ENCODE measurements around the gene CYYR1. TPM values are rescaled to one million over a fixed set of nuclear protein-coding genes. Genes with fewer than 3 reads are reported as not detected.

The CYYR1 gene
- polyA plus RNA-seq, 2 of the 4 experiments (the other 2 are of a cell fraction), result not detected

DNA sequence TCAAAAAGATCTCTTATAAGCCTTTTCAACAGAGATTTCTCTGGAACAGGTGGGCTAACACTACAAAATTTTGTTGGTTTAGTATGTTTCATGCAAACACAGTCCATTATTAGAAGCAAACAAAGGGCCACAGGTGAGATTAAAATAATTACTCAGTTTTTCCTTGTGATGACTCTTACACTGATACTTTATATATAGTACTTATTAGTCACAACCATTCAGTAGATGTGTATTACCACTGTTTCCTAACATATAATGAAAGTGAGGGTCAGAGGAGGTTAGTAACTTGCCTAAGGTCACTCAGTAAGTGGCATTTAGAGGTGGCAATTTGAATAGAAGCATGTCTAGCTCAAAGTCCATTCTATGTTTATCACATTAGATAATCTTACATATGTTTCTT lies 44.2 kb downstream of the CYYR1 start:
- TF ChIP-seq, protein P1, sequence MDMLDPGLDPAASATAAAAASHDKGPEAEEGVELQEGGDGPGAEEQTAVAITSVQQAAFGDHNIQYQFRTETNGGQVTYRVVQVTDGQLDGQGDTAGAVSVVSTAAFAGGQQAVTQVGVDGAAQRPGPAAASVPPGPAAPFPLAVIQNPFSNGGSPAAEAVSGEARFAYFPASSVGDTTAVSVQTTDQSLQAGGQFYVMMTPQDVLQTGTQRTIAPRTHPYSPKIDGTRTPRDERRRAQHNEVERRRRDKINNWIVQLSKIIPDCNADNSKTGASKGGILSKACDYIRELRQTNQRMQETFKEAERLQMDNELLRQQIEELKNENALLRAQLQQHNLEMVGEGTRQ (IDR thresholded peaks at IDR 0.05), result no peak
- TF ChIP-seq KDM1A (IDR thresholded peaks at IDR 0.05; ENCODE audit: low read depth), result no peak
- TF ChIP-seq ZNF302 (CRISPR knock-in tag; IDR thresholded peaks at IDR 0.05), result no peak
- TF ChIP-seq CHD4 (IDR thresholded peaks at IDR 0.05; ENCODE audit: borderline replicate concordance), result no peak
- no peak for TF ChIP-seq SMC3 (IDR thresholded peaks at IDR 0.05)
- no peak for TF ChIP-seq ZC3H11A (IDR thresholded peaks at IDR 0.05)
- TF ChIP-seq FOSB (CRISPR knock-in tag; IDR thresholded peaks at IDR 0.05), result no peak
- TF ChIP-seq KDM5A (IDR thresholded peaks at IDR 0.05), result no peak
- TF ChIP-seq HOXB5 (CRISPR knock-in tag; IDR thresholded peaks at IDR 0.05), result no peak
- TF ChIP-seq, protein P2, sequence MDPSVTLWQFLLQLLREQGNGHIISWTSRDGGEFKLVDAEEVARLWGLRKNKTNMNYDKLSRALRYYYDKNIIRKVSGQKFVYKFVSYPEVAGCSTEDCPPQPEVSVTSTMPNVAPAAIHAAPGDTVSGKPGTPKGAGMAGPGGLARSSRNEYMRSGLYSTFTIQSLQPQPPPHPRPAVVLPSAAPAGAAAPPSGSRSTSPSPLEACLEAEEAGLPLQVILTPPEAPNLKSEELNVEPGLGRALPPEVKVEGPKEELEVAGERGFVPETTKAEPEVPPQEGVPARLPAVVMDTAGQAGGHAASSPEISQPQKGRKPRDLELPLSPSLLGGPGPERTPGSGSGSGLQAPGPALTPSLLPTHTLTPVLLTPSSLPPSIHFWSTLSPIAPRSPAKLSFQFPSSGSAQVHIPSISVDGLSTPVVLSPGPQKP (IDR thresholded peaks at IDR 0.05; ENCODE audit: low read depth, low read length), result no peak
- TF ChIP-seq, protein P3, sequence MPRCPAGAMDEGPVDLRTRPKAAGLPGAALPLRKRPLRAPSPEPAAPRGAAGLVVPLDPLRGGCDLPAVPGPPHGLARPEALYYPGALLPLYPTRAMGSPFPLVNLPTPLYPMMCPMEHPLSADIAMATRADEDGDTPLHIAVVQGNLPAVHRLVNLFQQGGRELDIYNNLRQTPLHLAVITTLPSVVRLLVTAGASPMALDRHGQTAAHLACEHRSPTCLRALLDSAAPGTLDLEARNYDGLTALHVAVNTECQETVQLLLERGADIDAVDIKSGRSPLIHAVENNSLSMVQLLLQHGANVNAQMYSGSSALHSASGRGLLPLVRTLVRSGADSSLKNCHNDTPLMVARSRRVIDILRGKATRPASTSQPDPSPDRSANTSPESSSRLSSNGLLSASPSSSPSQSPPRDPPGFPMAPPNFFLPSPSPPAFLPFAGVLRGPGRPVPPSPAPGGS (IDR thresholded peaks at IDR 0.05), result no peak
- TF ChIP-seq NFE2L2 (conservative IDR thresholded peaks at IDR 0.05; ENCODE audit: low read length), result no peak
- no peak for TF ChIP-seq JUNB (IDR thresholded peaks at IDR 0.05)
- TF ChIP-seq EHMT2 (IDR thresholded peaks at IDR 0.05; ENCODE audit: low read depth), result no peak
- TF ChIP-seq POLR2AphosphoS2 (conservative IDR thresholded peaks at IDR 0.05; ENCODE audit: low read length), result no peak
- no peak for TF ChIP-seq NR3C1 (IDR thresholded peaks at IDR 0.05)
- no peak for TF ChIP-seq SREBF2 (IDR thresholded peaks at IDR 0.05)
- CTCF ChIA-PET, result interaction anchor here (0.5 kb wide), 1 partner anchor 258 kb away, joined by 4 read pairs; no protein-coding TSS in a partner anchor
- H3K4me2 ChIP-seq, result no peak overlapping the region
- no peak overlapping the region for H3K27ac ChIP-seq
- POLR2A ChIA-PET, result no interaction called here
- H3K9me3 ChIP-seq, result no peaks in the 10 kb centered on the region
- H3K4me1 ChIP-seq, result no peaks in the 10 kb centered on the region
- no peak for ATAC-seq
- no peak overlapping the region for H3K4me3 ChIP-seq
- DNase-seq (ENCODE audit: low read depth in 1 of 2, low spot score in 1 of 2), result no peak
- no peak for FAIRE-seq

DNA sequence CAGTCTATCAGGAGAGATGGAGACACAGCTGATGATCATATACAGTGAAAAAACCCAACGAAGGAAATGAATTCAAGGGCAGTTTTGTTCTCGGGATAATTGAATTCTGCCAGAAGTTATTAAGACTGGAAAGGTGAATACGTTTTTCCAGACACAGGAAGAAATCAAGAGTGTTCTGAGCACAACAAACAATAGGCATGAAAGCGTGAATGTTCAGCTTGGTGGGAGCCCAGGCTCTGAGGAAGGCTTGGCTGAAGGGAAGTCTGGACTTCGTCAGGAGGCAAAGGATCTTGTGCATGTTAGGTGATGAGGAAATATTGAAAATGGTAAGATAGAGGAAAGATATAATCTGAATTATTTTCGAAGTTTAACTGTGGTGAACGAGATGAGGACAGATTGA lies 50.4 kb downstream of the CYYR1 start:
- POLR2A ChIA-PET, result no interaction called here

More for the DNA sequence above, 50.4 kb downstream of the CYYR1 start:
- no peak overlapping the region for H3K4me2 ChIP-seq
- no peaks in the 10 kb centered on the region for H3K4me1 ChIP-seq
- H3K27ac ChIP-seq, result no peak overlapping the region
- DNase-seq (ENCODE audit: low read depth in 1 of 2, low spot score in 1 of 2) (no peak), FAIRE-seq (no peak), ATAC-seq (no peak)
- TF ChIP-seq EHMT2 (IDR thresholded peaks at IDR 0.05; ENCODE audit: low read depth) (no peak), POLR2A (IDR thresholded peaks at IDR 0.05; ENCODE audit: low read length) (no peak), TP53 (CRISPR knock-in tag; IDR thresholded peaks at IDR 0.05) (no peak), RCOR1 (IDR thresholded peaks at IDR 0.05; ENCODE audit: low read depth, low read length) (no peak), PHF8 (IDR thresholded peaks at IDR 0.05; ENCODE audit: borderline replicate concordance, low read depth) (no peak), RNF2 (IDR thresholded peaks at IDR 0.05; ENCODE audit: borderline replicate concordance, low read depth) (no peak), FOSB (CRISPR knock-in tag; IDR thresholded peaks at IDR 0.05) (no peak), NFE2L2 (conservative IDR thresholded peaks at IDR 0.05; ENCODE audit: low read length) (no peak), ZC3H11A (IDR thresholded peaks at IDR 0.05) (no peak), ZNF302 (CRISPR knock-in tag; IDR thresholded peaks at IDR 0.05) (no peak), CBX2 (IDR thresholded peaks at IDR 0.05; ENCODE audit: borderline replicate concordance, low read depth) (no peak), ZSCAN20 (CRISPR knock-in tag; IDR thresholded peaks at IDR 0.05) (no peak), HOXB13 (CRISPR knock-in tag; IDR thresholded peaks at IDR 0.05; ENCODE audit: low read depth) (no peak), TFCP2L1 (CRISPR knock-in tag; IDR thresholded peaks at IDR 0.05) (no peak), HEYL (CRISPR knock-in tag; IDR thresholded peaks at IDR 0.05) (no peak)
- TF ChIP-seq, protein P3 (IDR thresholded peaks at IDR 0.05), result no peak
- TF ChIP-seq, protein P1 (IDR thresholded peaks at IDR 0.05), result no peak
- WGBS (ENCODE audit: missing lambda C conversion rate), result 5% methylated on average over 7 of the region's 7 CpGs
- CTCF ChIA-PET, result no interaction called here
- no peaks in the 10 kb centered on the region; the same call in 2 of the 3 replicates for H3K9me3 ChIP-seq
- no peak overlapping the region for H3K4me3 ChIP-seq

Measured in A549 (cell line).